ENCODE data around the gene LPP. TPM values are rescaled to one million over a fixed set of nuclear protein-coding genes. Genes with fewer than 3 reads are reported as not detected.

LPP gene
- total RNA-seq, 1 experiment from 2014 or later, result 54.0 TPM

DNA sequence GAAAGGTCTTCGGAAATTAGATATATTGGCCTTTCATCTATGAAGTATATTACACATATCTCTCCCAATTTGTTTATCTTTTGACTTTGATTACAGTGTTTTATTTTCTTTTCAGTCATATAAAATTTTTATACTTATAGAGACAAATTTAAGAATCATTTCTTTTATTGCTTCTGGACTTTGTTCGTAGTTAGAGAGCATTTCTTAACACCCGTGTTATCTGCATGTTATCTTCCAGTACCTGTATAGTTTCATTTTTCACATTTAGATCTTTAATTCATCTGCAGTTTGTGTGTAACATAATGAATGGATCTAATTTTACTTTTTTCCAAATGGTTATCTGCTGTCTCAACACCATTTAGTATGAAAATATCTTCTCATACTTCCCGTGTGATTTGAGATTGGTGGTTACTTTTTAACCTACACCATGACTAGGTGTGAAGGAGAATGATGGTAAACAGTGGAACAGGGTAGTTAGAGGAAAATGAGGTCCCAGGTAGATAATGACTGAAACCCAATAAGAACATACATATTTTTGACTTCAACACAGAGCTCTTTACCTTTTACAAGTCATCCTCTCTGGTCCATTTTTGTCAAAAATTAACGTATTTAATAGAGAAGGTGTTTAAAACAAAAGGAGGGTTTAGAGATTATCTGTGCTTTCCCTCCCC lies 99.3 kb downstream of the LPP start:
- ChIA-PET POLR2A (no interaction called here), RAD21 (ENCODE audit: low non-redundant PET in 1 of 2, low total read pairs in 2 of 2, uncharacterized antibody in 2 of 2, unreplicated experiment in 2 of 2) (no interaction called here), CTCF (no interaction called here)
- Histone ChIP-seq H3K79me2 (ENCODE audit: insufficient read depth, low read length) (no peaks in the 10 kb centered on the region), H3K4me1 (ENCODE audit: control insufficient read depth in 1 of 2, insufficient read depth in 2 of 2, low read length in 2 of 2) (no peaks in the 10 kb centered on the region), H3K9ac (ENCODE audit: low read length) (no peak overlapping the region), H3K36me3 (ENCODE audit: control insufficient read depth in 1 of 2, insufficient read depth in 2 of 2, low read length in 2 of 2) (no peaks in the 10 kb centered on the region), H3K27me3 (ENCODE audit: insufficient read depth, low read length) (no peaks in the 10 kb centered on the region), H3K9me2 (ENCODE audit: insufficient read depth) (no peaks in the 10 kb centered on the region), H3K4me2 (ENCODE audit: low read length) (no peak overlapping the region), H3K27ac (ENCODE audit: low read depth, low read length) (no peak overlapping the region), H2AFZ (ENCODE audit: low read depth, low read length, poor library complexity, severe bottlenecking) (no peak overlapping the region), H3K9me3 (ENCODE audit: control insufficient read depth in 1 of 2, insufficient read depth in 1 of 2, low read depth in 1 of 2, low read length in 2 of 2) (no peaks in the 10 kb centered on the region), H4K20me1 (ENCODE audit: insufficient read depth) (no peaks in the 10 kb centered on the region), H3K4me3 (replicated peaks in 1 of 2; ENCODE audit: low read depth in 1 of 2, low read length in 2 of 2) (no peak overlapping the region)
- no TSS peak for BruUV-seq (replicated peaks)
- DNase-seq (ENCODE audit: low read depth, low spot score), result no peak
- TF ChIP-seq POLR2AphosphoS5 (IDR thresholded peaks at IDR 0.05; ENCODE audit: low read depth, low read length) (no peak), SP1 (IDR thresholded peaks at IDR 0.05; ENCODE audit: low read depth) (no peak)
- TF ChIP-seq, protein P1, sequence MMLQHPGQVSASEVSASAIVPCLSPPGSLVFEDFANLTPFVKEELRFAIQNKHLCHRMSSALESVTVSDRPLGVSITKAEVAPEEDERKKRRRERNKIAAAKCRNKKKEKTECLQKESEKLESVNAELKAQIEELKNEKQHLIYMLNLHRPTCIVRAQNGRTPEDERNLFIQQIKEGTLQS (IDR thresholded peaks at IDR 0.05), result no peak
- intact Hi-C loops (cut with micrococcal nuclease), result no loop called here
- no peak for ATAC-seq

DNA sequence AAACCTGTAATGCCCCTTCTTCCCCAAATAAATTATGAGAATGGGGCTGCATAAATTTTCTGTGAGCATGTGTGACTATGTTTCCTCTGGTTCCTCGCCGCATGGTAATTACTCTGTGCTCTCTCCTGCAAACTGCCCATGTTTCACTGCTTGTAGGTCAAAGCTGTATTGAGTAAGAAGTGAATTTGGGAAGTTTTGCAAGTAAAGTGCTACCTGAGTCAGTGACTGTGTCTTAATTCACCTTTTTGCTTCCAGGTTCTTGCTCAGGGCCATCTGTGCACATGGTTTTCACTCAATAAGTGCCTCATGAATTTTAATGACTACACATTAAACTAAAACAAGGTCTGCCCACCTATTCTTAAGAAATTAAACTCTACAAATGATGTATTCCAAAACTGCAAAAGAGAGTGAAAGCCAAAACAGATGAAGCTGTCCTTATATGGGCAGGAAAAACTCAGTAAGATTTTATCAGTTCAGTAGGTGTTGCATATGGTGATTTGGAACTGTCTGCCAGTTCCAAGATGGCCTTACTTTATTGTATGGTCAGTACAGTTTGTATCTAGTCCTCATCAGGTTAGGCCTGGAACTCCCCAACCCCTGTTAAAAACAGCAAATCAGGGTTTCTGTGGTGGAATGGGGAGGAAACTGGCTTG lies 100.0 kb downstream of the LPP start:
- no peak for DNase-seq (ENCODE audit: low read depth, low spot score)
- Histone ChIP-seq H2AFZ (ENCODE audit: low read depth, low read length, poor library complexity, severe bottlenecking) (no peak overlapping the region), H3K27ac (ENCODE audit: low read depth, low read length) (no peak overlapping the region), H3K4me1 (ENCODE audit: control insufficient read depth in 1 of 2, insufficient read depth in 2 of 2, low read length in 2 of 2) (peaks cover 0 to under 1% of the 10 kb centered on the region in 2 experiments; a peak in 1 of 4 replicates), H4K20me1 (ENCODE audit: insufficient read depth) (no peaks in the 10 kb centered on the region), H3K4me2 (ENCODE audit: low read length) (no peak overlapping the region), H3K9me2 (ENCODE audit: insufficient read depth) (no peaks in the 10 kb centered on the region), H3K27me3 (ENCODE audit: insufficient read depth, low read length) (no peaks in the 10 kb centered on the region), H3K36me3 (ENCODE audit: control insufficient read depth in 1 of 2, insufficient read depth in 2 of 2, low read length in 2 of 2) (no peaks in the 10 kb centered on the region), H3K79me2 (ENCODE audit: insufficient read depth, low read length) (no peaks in the 10 kb centered on the region), H3K9me3 (ENCODE audit: control insufficient read depth in 1 of 2, insufficient read depth in 1 of 2, low read depth in 1 of 2, low read length in 2 of 2) (no peaks in the 10 kb centered on the region), H3K9ac (ENCODE audit: low read length) (no peak overlapping the region), H3K4me3 (replicated peaks in 1 of 2; ENCODE audit: low read depth in 1 of 2, low read length in 2 of 2) (no peak overlapping the region)
- ATAC-seq, result no peak
- intact Hi-C loops (cut with micrococcal nuclease), result no loop called here
- no peak for TF ChIP-seq CEBPB (IDR thresholded peaks at IDR 0.05; ENCODE audit: low read depth)
- TF ChIP-seq, protein P2, sequence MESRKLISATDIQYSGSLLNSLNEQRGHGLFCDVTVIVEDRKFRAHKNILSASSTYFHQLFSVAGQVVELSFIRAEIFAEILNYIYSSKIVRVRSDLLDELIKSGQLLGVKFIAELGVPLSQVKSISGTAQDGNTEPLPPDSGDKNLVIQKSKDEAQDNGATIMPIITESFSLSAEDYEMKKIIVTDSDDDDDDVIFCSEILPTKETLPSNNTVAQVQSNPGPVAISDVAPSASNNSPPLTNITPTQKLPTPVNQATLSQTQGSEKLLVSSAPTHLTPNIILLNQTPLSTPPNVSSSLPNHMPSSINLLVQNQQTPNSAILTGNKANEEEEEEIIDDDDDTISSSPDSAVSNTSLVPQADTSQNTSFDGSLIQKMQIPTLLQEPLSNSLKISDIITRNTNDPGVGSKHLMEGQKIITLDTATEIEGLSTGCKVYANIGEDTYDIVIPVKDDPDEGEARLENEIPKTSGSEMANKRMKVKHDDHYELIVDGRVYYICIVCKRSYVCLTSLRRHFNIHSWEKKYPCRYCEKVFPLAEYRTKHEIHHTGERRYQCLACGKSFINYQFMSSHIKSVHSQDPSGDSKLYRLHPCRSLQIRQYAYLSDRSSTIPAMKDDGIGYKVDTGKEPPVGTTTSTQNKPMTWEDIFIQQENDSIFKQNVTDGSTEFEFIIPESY (IDR thresholded peaks at IDR 0.05; ENCODE audit: extremely low read depth, insufficient replicate concordance, low read length), result no peak
- no peak for TF ChIP-seq SIN3A (IDR thresholded peaks at IDR 0.05; ENCODE audit: low read depth)
- TF ChIP-seq, protein P3, sequence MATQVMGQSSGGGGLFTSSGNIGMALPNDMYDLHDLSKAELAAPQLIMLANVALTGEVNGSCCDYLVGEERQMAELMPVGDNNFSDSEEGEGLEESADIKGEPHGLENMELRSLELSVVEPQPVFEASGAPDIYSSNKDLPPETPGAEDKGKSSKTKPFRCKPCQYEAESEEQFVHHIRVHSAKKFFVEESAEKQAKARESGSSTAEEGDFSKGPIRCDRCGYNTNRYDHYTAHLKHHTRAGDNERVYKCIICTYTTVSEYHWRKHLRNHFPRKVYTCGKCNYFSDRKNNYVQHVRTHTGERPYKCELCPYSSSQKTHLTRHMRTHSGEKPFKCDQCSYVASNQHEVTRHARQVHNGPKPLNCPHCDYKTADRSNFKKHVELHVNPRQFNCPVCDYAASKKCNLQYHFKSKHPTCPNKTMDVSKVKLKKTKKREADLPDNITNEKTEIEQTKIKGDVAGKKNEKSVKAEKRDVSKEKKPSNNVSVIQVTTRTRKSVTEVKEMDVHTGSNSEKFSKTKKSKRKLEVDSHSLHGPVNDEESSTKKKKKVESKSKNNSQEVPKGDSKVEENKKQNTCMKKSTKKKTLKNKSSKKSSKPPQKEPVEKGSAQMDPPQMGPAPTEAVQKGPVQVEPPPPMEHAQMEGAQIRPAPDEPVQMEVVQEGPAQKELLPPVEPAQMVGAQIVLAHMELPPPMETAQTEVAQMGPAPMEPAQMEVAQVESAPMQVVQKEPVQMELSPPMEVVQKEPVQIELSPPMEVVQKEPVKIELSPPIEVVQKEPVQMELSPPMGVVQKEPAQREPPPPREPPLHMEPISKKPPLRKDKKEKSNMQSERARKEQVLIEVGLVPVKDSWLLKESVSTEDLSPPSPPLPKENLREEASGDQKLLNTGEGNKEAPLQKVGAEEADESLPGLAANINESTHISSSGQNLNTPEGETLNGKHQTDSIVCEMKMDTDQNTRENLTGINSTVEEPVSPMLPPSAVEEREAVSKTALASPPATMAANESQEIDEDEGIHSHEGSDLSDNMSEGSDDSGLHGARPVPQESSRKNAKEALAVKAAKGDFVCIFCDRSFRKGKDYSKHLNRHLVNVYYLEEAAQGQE (IDR thresholded peaks at IDR 0.05; ENCODE audit: low read depth), result no peak
- no peak for TF ChIP-seq FOSL1 (IDR thresholded peaks at IDR 0.05; ENCODE audit: low read depth)
- TF ChIP-seq, protein P4, sequence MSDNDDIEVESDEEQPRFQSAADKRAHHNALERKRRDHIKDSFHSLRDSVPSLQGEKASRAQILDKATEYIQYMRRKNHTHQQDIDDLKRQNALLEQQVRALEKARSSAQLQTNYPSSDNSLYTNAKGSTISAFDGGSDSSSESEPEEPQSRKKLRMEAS (IDR thresholded peaks at IDR 0.05), result no peak
- TF ChIP-seq RAD21 (IDR thresholded peaks at IDR 0.05; ENCODE audit: low read depth), result no peak
- TF ChIP-seq SRF (IDR thresholded peaks at IDR 0.05; ENCODE audit: low read depth), result no peak
- no peak for TF ChIP-seq TCF7L2 (IDR thresholded peaks at IDR 0.05; ENCODE audit: borderline replicate concordance, extremely low read depth, insufficient read depth, insufficient read length)
- TF ChIP-seq JUND (IDR thresholded peaks at IDR 0.05), result no peak
- POLR2A ChIA-PET, result no interaction called here
- no TSS peak for BruUV-seq (replicated peaks)
- RAD21 ChIA-PET (ENCODE audit: low non-redundant PET in 1 of 2, low total read pairs in 2 of 2, uncharacterized antibody in 2 of 2, unreplicated experiment in 2 of 2), result no interaction called here
- CTCF ChIA-PET, result no interaction called here
